HTERT RPE-1 (cell line): ENCODE data around the gene SQSTM1.
"Not testable (repeated sequence)": the region's sequence is repeated elsewhere in the genome, so short reads cannot be mapped to it uniquely, and the experiment has no call there.

Experiments used
- in situ Hi-C: fragments of 300-500 bp; cut with MboI; formaldehyde crosslinking; loops from 4 replicates; pipeline ENCODE4 v1.14.3; 2020; ENCODE audit warnings: low sequenced_read_pairs

SQSTM1 gene

DNA sequence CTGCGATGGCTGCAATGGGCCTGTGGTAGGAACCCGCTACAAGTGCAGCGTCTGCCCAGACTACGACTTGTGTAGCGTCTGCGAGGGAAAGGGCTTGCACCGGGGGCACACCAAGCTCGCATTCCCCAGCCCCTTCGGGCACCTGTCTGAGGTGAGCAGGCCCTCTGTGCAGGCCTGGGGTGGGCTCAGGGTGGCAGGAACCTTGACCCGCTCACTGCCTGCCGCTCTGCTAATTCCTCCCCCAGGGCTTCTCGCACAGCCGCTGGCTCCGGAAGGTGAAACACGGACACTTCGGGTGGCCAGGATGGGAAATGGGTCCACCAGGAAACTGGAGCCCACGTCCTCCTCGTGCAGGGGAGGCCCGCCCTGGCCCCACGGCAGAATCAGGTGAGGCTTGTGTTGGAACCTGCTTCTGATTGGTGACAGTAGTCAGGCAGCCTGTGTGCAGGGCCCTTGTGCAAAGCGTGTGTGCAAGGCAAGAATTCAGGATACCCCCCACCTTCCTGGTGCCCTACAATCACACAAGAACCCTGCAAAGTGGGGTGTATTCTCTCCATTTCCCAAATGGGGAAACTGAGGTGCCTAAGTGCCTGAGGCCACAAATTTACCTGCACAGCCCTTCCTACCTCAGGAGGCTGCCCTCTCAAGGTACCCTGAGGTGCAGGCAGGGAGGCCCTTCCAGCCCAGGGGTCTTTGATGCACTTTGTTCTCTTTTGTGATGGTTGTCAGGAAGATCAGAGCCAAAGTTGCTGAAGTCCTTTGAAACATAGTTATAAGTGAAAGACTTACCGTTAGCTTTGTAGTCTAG is 3.4 kb downstream of the SQSTM1 start:
- in situ Hi-C loops, result no loop called here

GRCh38 chr5:179824745-179825112 is 4.0 kb downstream of the SQSTM1 start:
- in situ Hi-C loops, result no loop called here

GRCh38 chr5:179825655-179826182 is 5.0 kb downstream of the SQSTM1 start:
- in situ Hi-C loops, result no loop called here

GRCh38 chr5:179827680-179828079 is 7.0 kb downstream of the SQSTM1 start:
- in situ Hi-C loops, result no loop called here

- in situ Hi-C loops, result no loop called here
Measured at GRCh38 chr5:179828756-179829421, 8.2 kb downstream of the SQSTM1 start.

GRCh38 chr5:179829732-179830435 is 9.2 kb downstream of the SQSTM1 start:
- in situ Hi-C loops, result no loop called here

GRCh38 chr5:179830818-179831468 is 10.2 kb downstream of the SQSTM1 start:
- in situ Hi-C loops, result no loop called here

GRCh38 chr5:179832039-179832745 is 11.5 kb downstream of the SQSTM1 start:
- in situ Hi-C loops, result no loop called here

- in situ Hi-C loops, result no loop called here
Measured at GRCh38 chr5:179833056-179833708, 12.5 kb downstream of the SQSTM1 start.

GRCh38 chr5:179833709-179834070 is 13.0 kb downstream of the SQSTM1 start:
- in situ Hi-C loops, result no loop called here

DNA sequence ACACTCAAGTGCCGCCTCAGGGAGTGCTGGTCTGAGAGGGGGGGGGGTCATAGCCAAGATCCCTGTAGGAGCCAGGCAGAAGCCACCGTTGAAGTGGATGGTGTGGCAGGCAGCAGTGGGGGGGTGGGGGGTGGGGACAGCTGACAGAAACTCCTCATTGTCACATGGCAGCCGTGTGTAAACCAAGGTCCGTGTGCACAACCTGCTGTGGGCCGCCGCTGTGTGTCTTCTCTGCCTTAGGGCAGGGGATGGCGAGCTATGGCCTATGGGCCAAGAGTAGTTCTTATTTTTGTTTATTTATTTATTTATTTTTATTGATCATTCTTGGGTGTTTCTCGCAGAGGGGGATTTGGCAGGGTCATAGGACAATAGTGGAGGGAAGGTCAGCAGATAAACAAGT is 13.4 kb downstream of the SQSTM1 start:
- in situ Hi-C loops, result no loop called here

DNA sequence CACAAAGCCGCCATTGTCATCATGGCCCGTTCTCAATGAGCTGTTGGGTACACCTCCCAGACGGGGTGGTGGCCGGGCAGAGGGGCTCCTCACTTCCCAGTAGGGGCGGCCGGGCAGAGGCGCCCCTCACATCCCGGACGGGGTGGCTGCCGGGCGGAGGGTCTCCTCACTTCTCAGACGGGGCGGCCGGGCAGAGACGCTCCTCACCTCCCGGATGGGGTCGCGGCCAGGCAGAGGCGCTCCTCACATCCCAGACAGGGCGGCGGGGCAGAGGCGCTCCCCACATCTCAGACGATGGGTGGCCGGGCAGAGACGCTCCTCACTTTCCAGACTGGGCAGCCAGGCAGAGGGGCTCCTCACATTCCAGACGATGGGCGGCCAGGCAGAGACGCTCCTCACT is 14.2 kb downstream of the SQSTM1 start:
- in situ Hi-C loops, result not testable (repeated sequence)

- in situ Hi-C loops, result no loop called here
Measured at GRCh38 chr5:179836225-179837019, 15.7 kb downstream of the SQSTM1 start.

DNA sequence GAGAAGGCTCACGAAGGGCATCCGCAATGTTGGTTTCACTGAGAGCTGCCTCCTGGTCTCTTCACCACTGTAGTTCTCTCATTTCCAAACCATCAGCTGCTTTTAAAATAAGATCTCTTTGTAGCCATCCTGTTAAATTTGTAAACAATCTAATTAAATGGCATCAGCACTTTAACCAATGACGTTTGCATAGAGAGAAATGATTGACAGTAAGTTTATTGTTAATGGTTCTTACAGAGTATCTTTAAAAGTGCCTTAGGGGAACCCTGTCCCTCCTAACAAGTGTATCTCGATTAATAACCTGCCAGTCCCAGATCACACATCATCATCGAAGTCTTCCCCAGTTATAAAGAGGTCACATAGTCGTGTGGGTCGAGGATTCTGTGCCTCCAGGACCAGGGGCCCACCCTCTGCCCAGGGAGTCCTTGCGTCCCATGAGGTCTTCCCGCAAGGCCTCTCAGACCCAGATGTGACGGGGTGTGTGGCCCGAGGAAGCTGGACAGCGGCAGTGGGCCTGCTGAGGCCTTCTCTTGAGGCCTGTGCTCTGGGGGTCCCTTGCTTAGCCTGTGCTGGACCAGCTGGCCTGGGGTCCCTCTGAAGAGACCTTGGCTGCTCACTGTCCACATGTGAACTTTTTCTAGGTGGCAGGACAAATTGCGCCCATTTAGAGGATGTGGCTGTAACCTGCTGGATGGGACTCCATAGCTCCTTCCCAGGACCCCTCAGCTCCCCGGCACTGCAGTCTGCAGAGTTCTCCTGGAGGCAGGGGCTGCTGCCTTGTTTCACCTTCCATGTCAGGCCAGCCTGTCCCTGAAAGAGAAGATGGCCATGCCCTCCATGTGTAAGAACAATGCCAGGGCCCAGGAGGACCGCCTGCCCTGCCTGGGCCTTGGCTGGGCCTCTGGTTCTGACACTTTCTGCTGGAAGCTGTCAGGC is 16.6 kb downstream of the SQSTM1 start:
- in situ Hi-C loops, result no loop called here

GRCh38 chr5:179839328-179840256 is 18.9 kb downstream of the SQSTM1 start:
- in situ Hi-C loops, result no loop called here

- in situ Hi-C loops, result no loop called here
Measured at GRCh38 chr5:179840321-179840720, 19.6 kb downstream of the SQSTM1 start.

GRCh38 chr5:179840766-179841165 is 20.1 kb downstream of the SQSTM1 start:
- in situ Hi-C loops, result no loop called here
